ENCODE measurements around the gene SOCS2. TPM values are rescaled to one million over a fixed set of nuclear protein-coding genes. Genes with fewer than 3 reads are reported as not detected.
A peak's percentile ranks its signal among the peaks of the same experiment; 100 is the strongest.

Gene SOCS2
- total and polyA plus RNA-seq, 5 donors from 2014 or later: 10.4 to 26.7 (median 23.3) TPM

- H3K27ac ChIP-seq (ENCODE audit: insufficient read depth, low read length, poor library complexity, severe bottlenecking): peak overlapping the region; percentile 26
- ATAC-seq (ENCODE audit: low read depth in 2 of 2) (peak; percentile 62 to 68), DNase-seq (peak in 1 of 3 donors; percentile 83)
- no peaks in the 10 kb centered on the region for H3K27me3 ChIP-seq (ENCODE audit: control insufficient read depth, insufficient read depth, low read length)
- no peaks in the 10 kb centered on the region for H3K9me3 ChIP-seq (ENCODE audit: control insufficient read depth in 2 of 2, low read length in 2 of 2)
- no peaks in the 10 kb centered on the region for H3K36me3 ChIP-seq (ENCODE audit: control insufficient read depth, insufficient read depth, low read length)
- Mint-ChIP-seq H3K4me1 (peaks cover 17 to 62% (median 38%) of the 10 kb centered on the region in 4 donors), H3K27me3 (peaks cover 4% of the 10 kb centered on the region), H3K27ac (peak overlapping the region in 2 of 3 donors; percentile 63 to 85), H3K36me3 (peaks cover 4% of the 10 kb centered on the region), H3K9me3 (peaks cover 0 to 3% (median 0%) of the 10 kb centered on the region in 7 donors), H3K4me3 (peak overlapping the region in 2 of 4 donors; percentile 20 to 60)
- H3K4me3 ChIP-seq (ENCODE audit: low read depth, low read length): peak overlapping the region; percentile 0
- H3K4me1 ChIP-seq (ENCODE audit: control insufficient read depth, insufficient read depth, low read length, poor library complexity, severe bottlenecking): peaks cover 22% of the 10 kb centered on the region
Observed at GRCh38 chr12:93536766-93537488, 35.5 kb upstream of the SOCS2 start.

DNA sequence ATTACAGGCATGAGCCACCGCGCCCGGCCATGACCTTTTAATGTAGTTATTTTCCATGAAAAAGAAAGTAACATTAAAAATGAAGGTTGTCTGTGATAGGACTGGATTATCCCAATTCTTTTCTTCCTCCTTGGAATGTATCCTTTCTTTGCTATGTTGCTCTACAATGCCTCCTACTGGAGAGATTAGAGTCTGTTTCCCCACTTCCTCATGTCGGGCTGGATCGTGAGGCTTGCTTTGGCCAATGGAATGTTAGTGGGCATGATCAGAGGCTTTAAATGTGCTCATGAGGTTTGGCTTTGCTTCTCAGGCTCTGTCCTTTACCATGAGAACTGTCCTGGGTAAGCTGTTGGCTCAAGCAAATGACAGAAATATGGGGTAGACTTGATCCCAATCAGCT lies 34.7 kb upstream of the SOCS2 start:
- H3K36me3 Mint-ChIP-seq: peaks cover 4% of the 10 kb centered on the region
- Histone ChIP-seq H3K27ac (ENCODE audit: insufficient read depth, low read length, poor library complexity, severe bottlenecking) (no peak overlapping the region), H3K4me3 (ENCODE audit: low read depth, low read length) (no peak overlapping the region), H3K9me3 (ENCODE audit: control insufficient read depth in 2 of 2, low read length in 2 of 2) (no peaks in the 10 kb centered on the region), H3K4me1 (ENCODE audit: control insufficient read depth, insufficient read depth, low read length, poor library complexity, severe bottlenecking) (peaks cover 27% of the 10 kb centered on the region), H3K36me3 (ENCODE audit: control insufficient read depth, insufficient read depth, low read length) (no peaks in the 10 kb centered on the region), H3K27me3 (ENCODE audit: control insufficient read depth, insufficient read depth, low read length) (no peaks in the 10 kb centered on the region)
- H3K4me3 Mint-ChIP-seq: no peak overlapping the region
- peaks cover 4% of the 10 kb centered on the region for H3K27me3 Mint-ChIP-seq
- ATAC-seq (ENCODE audit: low read depth in 2 of 2) (no peak), DNase-seq (no peak)
- H3K9me3 Mint-ChIP-seq: peaks cover 0 to 2% (median 0%) of the 10 kb centered on the region in 7 donors
- H3K4me1 Mint-ChIP-seq: peaks cover 17 to 69% (median 40%) of the 10 kb centered on the region in 4 donors
- H3K27ac Mint-ChIP-seq: peak overlapping the region in 1 of 3 donors; percentile 66

DNA sequence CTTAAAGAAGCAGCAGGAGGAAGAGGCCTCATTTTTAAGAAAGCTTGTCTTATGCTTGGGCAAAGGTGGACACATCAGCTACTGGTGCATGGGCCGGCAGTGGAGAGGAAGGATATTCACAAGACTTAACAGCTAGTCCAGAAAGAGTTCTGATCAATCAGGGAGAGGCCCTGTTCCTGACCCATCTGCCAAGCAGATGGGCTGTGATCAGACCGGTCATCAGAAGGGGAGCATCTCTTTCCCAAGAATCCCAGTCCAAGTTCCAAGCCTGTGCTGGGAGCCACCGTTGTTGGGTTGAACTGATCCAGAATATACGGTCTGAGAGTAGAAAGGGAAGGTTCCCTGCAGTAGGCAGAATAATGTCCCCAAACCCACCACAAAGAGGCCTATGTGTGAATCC lies 32.7 kb upstream of the SOCS2 start:
- no peak overlapping the region for H3K27ac ChIP-seq (ENCODE audit: insufficient read depth, low read length, poor library complexity, severe bottlenecking)
- Mint-ChIP-seq H3K4me1 (peaks cover 17 to 82% (median 40%) of the 10 kb centered on the region in 4 donors), H3K27ac (peak overlapping the region in 2 of 3 donors; percentile 38 to 83), H3K27me3 (peaks cover 4% of the 10 kb centered on the region), H3K36me3 (peaks cover 16% of the 10 kb centered on the region), H3K9me3 (peaks cover 0 to 3% (median 0%) of the 10 kb centered on the region in 7 donors), H3K4me3 (peak overlapping the region in 2 of 4 donors; percentile 28 to 32)
- no peaks in the 10 kb centered on the region for H3K36me3 ChIP-seq (ENCODE audit: control insufficient read depth, insufficient read depth, low read length)
- H3K4me1 ChIP-seq (ENCODE audit: control insufficient read depth, insufficient read depth, low read length, poor library complexity, severe bottlenecking): peaks cover 28% of the 10 kb centered on the region
- DNase-seq (no peak), ATAC-seq (ENCODE audit: low read depth in 2 of 2) (no peak)
- H3K27me3 ChIP-seq (ENCODE audit: control insufficient read depth, insufficient read depth, low read length): no peaks in the 10 kb centered on the region
- H3K4me3 ChIP-seq (ENCODE audit: low read depth, low read length): no peak overlapping the region
- H3K9me3 ChIP-seq (ENCODE audit: control insufficient read depth in 2 of 2, low read length in 2 of 2): no peaks in the 10 kb centered on the region

DNA sequence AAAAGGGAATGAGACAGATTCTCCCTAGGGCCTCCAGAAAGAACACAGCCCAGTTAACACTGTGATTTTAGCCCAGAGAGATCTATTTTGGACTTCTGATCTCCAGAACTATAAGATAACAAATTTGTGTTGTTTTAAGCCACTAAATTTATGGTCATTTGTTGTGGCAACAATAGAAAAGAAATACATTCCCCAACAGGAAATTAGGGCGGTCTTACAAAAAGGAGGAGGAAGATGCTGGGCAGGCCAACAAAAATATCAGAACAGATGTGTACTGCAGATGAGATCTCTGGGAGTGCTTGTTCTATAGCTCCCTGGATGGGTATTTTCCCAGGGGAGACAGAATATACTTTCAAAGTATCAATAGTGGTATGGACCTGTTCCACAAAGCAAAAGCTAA lies 32.0 kb upstream of the SOCS2 start:
- Histone ChIP-seq H3K27ac (ENCODE audit: insufficient read depth, low read length, poor library complexity, severe bottlenecking) (no peak overlapping the region), H3K36me3 (ENCODE audit: control insufficient read depth, insufficient read depth, low read length) (no peaks in the 10 kb centered on the region), H3K27me3 (ENCODE audit: control insufficient read depth, insufficient read depth, low read length) (no peaks in the 10 kb centered on the region), H3K4me3 (ENCODE audit: low read depth, low read length) (no peak overlapping the region), H3K9me3 (ENCODE audit: control insufficient read depth in 2 of 2, low read length in 2 of 2) (no peaks in the 10 kb centered on the region), H3K4me1 (ENCODE audit: control insufficient read depth, insufficient read depth, low read length, poor library complexity, severe bottlenecking) (peaks cover 28% of the 10 kb centered on the region)
- DNase-seq (peak in 1 of 3 donors; percentile 42), ATAC-seq (ENCODE audit: low read depth in 2 of 2) (no peak)
- Mint-ChIP-seq H3K27me3 (peaks cover 4% of the 10 kb centered on the region), H3K27ac (peak overlapping the region; percentile 5 to 89 (median 57)), H3K36me3 (peaks cover 19% of the 10 kb centered on the region), H3K4me3 (peak overlapping the region in 2 of 4 donors; percentile 32 to 52), H3K4me1 (peaks cover 17 to 82% (median 39%) of the 10 kb centered on the region in 4 donors), H3K9me3 (peaks cover 0 to 3% (median 0%) of the 10 kb centered on the region in 7 donors)

DNA sequence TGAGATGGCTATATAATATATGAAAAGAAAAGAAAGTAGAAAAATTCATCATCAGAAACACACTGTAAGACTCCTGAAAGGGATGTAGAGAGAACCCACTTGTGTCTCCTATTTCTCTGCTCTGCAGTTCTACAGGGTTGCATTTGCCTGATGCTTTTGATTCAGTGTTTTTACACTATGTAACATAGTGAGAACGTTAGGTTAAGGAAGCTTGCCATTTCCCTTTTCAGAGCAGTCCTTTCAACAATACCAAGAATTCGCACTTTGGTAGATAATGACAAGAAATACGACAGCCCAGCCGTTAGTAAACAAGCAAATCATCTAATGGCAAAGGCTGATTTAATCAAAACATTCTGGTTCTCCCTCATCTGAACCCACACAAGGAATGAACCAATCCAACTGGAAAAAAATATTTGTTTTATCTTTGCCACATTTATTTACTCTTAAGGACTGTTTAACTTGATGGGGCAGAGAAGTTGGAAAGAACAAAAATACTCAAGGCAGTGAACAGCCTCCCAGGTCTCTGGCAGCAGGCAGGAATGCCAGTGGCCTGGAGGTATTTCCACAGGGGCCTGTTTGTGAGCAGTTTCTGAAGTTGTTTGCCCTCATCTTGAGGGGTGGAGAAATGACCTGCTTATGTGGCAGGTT lies 30.8 kb upstream of the SOCS2 start:
- H3K4me1 ChIP-seq (ENCODE audit: control insufficient read depth, insufficient read depth, low read length, poor library complexity, severe bottlenecking): peaks cover 18% of the 10 kb centered on the region
- no peaks in the 10 kb centered on the region for H3K9me3 ChIP-seq (ENCODE audit: control insufficient read depth in 2 of 2, low read length in 2 of 2)
- no peaks in the 10 kb centered on the region for H3K36me3 ChIP-seq (ENCODE audit: control insufficient read depth, insufficient read depth, low read length)
- peak overlapping the region; percentile 49 for H3K4me3 ChIP-seq (ENCODE audit: low read depth, low read length)
- peak overlapping the region; percentile 15 for H3K27ac ChIP-seq (ENCODE audit: insufficient read depth, low read length, poor library complexity, severe bottlenecking)
- H3K4me3 Mint-ChIP-seq: peak overlapping the region; percentile 17 to 76 (median 41)
- peak overlapping the region; percentile 89 to 98 (median 91) for H3K27ac Mint-ChIP-seq
- H3K27me3 Mint-ChIP-seq: peaks cover 4% of the 10 kb centered on the region
- peak in 1 of 3 donors; percentile 89 for DNase-seq
- peaks cover 0 to 3% (median 0%) of the 10 kb centered on the region in 7 donors for H3K9me3 Mint-ChIP-seq
- peaks cover 15 to 71% (median 31%) of the 10 kb centered on the region in 4 donors for H3K4me1 Mint-ChIP-seq
- ATAC-seq (ENCODE audit: low read depth in 2 of 2): peak; percentile 87
- no peaks in the 10 kb centered on the region for H3K27me3 ChIP-seq (ENCODE audit: control insufficient read depth, insufficient read depth, low read length)
- peaks cover 19% of the 10 kb centered on the region for H3K36me3 Mint-ChIP-seq

DNA sequence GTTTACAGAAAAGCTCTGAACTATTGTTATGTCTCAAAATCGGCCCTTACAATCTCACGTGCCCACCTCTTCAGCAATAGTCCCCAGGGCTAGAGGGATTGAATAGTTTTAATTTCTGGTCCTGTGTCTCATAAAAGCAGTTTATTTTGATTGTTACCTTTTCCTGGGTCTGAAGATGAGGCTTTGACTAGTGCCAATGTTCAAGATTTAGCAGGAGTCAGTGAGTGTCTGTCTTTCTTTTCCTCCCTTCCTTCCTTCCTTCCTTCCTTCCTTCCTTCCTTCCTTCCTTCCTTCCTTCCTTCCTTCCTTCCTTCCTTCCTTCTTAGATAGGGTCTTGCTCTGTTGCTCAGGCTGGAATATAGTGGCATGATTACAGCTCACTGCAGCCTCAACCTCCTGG lies 24.7 kb upstream of the SOCS2 start:
- ATAC-seq (ENCODE audit: low read depth in 2 of 2) (no peak), DNase-seq (no peak)
- Histone ChIP-seq H3K4me1 (ENCODE audit: control insufficient read depth, insufficient read depth, low read length, poor library complexity, severe bottlenecking) (peaks cover under 1% of the 10 kb centered on the region), H3K36me3 (ENCODE audit: control insufficient read depth, insufficient read depth, low read length) (no peaks in the 10 kb centered on the region), H3K4me3 (ENCODE audit: low read depth, low read length) (no peak overlapping the region), H3K27ac (ENCODE audit: insufficient read depth, low read length, poor library complexity, severe bottlenecking) (no peak overlapping the region), H3K9me3 (ENCODE audit: control insufficient read depth in 2 of 2, low read length in 2 of 2) (no peaks in the 10 kb centered on the region), H3K27me3 (ENCODE audit: control insufficient read depth, insufficient read depth, low read length) (no peaks in the 10 kb centered on the region)
- Mint-ChIP-seq H3K27ac (peak overlapping the region in 1 of 3 donors; percentile 23), H3K4me1 (peaks cover 0 to 20% (median 3%) of the 10 kb centered on the region in 4 donors), H3K36me3 (peaks cover 19% of the 10 kb centered on the region), H3K27me3 (no peaks in the 10 kb centered on the region), H3K9me3 (peaks cover 0 to 3% (median 0%) of the 10 kb centered on the region in 7 donors), H3K4me3 (no peak overlapping the region)

GRCh38 chr12:93549174-93549573 lies 23.3 kb upstream of the SOCS2 start:
- H3K27me3 ChIP-seq (ENCODE audit: control insufficient read depth, insufficient read depth, low read length): no peaks in the 10 kb centered on the region
- peaks cover 0 to 7% (median 3%) of the 10 kb centered on the region in 4 donors for H3K4me1 Mint-ChIP-seq
- H3K4me3 ChIP-seq (ENCODE audit: low read depth, low read length): no peak overlapping the region
- H3K9me3 Mint-ChIP-seq: no peaks in the 10 kb centered on the region
- H3K27ac Mint-ChIP-seq: no peak overlapping the region
- H3K27ac ChIP-seq (ENCODE audit: insufficient read depth, low read length, poor library complexity, severe bottlenecking): no peak overlapping the region
- no peaks in the 10 kb centered on the region for H3K4me1 ChIP-seq (ENCODE audit: control insufficient read depth, insufficient read depth, low read length, poor library complexity, severe bottlenecking)
- DNase-seq (no peak), ATAC-seq (ENCODE audit: low read depth in 2 of 2) (no peak)
- H3K27me3 Mint-ChIP-seq: no peaks in the 10 kb centered on the region
- H3K9me3 ChIP-seq (ENCODE audit: control insufficient read depth in 2 of 2, low read length in 2 of 2): no peaks in the 10 kb centered on the region
- peaks cover 11% of the 10 kb centered on the region for H3K36me3 Mint-ChIP-seq
- no peaks in the 10 kb centered on the region for H3K36me3 ChIP-seq (ENCODE audit: control insufficient read depth, insufficient read depth, low read length)
- no peak overlapping the region for H3K4me3 Mint-ChIP-seq

Data from CD4-positive, CD25-positive, alpha-beta regulatory T cell (primary cell).